GM21723 (cell line): Measurements from ENCODE around the gene BTG2.
"Not testable (repeated sequence)": the region's sequence is repeated elsewhere in the genome, so short reads cannot be mapped to it uniquely, and the experiment has no call there.

Source experiments
- ATAC-seq: cut with Tn5 transposase; IDR thresholded peaks from one replicate; pipeline ENCODE4 v1.9.1; 2021; ENCODE audit warnings: mild to moderate bottlenecking, moderate library complexity; ENCODE audit not compliant: unreplicated experiment

The BTG2 gene, protein sequence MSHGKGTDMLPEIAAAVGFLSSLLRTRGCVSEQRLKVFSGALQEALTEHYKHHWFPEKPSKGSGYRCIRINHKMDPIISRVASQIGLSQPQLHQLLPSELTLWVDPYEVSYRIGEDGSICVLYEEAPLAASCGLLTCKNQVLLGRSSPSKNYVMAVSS

GRCh38 chr1:203304919-203305808 lies at the start of gene BTG2:
Gene BTG2, plus strand, starts transcription at chr1:203305519. Its CDS starts 88 bp downstream, at chr1:203305607.
- peak; percentile 73 for ATAC-seq

- ATAC-seq: not testable (repeated sequence)
These were observed 48.7 kb upstream of the BTG2 start for GRCh38 chr1:203256636-203257035.

DNA sequence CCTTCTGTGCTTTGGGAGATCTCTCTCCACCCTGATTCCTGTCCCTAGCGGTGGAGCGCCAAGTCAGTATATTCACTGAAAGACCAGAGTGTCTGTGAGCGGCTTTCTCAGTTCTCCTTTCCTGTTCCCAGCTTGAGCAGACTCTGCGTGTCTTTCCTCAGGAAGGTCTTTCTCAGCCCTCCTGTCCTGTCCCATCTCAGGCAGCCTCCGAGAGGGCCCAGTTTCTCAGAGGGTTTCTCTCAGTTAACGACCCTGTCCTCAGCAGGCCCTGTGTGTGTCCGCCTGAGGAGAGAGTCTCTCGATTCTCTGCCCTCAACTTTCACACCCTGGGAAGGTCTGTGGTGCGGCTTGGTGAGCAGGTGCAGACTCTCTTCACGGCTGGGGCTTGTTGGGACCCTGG lies 41.8 kb upstream of the BTG2 start:
- no peak for ATAC-seq

DNA sequence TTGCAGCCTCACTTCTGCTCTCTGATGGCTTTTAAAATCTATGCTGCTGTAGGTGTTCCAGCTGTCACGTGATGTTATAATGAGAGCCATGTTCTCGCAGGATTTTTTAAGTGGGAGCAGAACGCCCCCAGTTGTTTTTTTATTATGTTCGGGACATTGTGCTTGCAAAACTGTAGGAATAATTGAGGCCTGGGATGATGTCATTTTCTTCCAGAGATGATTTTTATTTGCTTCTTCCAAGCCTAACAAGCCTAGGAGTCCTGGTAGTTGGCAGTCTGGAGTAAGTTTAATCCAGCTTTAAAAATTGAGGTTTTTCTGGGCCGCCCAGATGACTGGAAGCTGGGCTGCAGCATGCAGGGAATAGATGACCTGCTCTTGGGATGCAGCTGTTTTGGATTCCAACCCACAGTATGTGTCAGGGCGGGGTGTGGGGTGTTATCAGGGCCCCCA lies 41.2 kb upstream of the BTG2 start:
- no peak for ATAC-seq

GRCh38 chr1:203265541-203265940 lies 39.8 kb upstream of the BTG2 start:
- ATAC-seq: no peak

- ATAC-seq: not testable (repeated sequence)
These were observed 39.2 kb upstream of the BTG2 start for GRCh38 chr1:203266140-203266539.

DNA sequence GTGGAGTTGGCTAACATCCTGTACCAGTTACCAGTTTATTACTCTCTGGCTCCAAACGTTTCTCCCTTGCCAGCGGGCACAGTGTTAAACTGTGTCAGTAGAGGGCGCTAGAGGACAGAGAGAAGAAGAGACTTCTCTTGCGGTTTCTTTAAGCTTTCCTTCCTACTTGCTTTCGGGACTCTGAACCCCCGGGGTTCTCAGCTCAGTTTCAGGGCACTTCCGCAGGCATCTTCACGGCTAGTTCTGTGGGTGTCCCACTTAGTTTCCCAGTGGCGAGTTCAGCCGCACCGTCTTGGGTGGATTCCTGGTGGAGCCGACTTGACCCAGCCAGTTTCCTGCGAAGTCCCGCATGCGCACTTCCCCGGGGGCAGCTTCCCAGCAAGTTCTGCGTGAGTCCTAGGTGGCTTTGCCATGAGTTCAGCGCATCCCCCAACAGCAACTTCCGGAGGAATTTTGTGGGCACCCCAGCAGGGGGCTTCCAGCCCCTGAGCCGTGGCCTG lies 37.9 kb upstream of the BTG2 start:
- peak; percentile 60 for ATAC-seq

GRCh38 chr1:203267912-203268311 lies 37.4 kb upstream of the BTG2 start:
- ATAC-seq: no peak

DNA sequence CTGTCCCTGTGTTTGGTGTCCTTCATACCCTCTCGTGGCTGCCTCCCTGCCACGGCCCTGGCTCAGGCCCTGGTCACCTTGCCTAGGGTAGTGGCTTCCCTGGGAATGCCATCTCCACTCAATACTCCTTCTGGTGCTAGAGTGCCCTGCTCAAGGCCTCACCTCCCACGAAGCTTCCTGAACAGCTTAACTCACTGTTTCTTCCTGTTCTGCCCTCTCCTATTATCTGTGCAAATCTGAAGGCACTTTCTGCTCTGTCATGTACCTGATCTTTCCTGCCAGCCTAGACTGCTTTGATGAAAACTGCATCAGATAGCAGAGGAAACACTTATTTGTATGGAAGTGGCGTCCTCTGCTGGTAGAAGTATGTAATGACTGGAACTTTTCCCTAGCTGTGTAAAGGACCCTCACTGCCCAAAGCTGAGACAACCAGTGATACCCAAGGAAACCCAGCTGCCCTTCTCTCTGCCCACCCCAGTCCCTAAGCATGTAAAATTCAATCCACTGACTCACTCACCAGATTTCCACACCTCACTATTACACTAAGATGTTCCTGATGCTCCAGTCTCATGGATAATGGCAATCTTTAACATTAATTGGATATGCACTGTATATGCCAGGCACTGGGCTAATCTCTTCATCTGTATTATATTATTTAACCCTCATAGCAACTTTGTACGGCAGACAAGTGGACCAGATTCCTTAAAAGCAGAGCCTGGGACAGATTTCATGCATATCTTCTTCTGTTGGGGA lies 36.2 kb upstream of the BTG2 start:
- no peak for ATAC-seq

GRCh38 chr1:203269654-203270020 lies 35.7 kb upstream of the BTG2 start:
- ATAC-seq: no peak

DNA sequence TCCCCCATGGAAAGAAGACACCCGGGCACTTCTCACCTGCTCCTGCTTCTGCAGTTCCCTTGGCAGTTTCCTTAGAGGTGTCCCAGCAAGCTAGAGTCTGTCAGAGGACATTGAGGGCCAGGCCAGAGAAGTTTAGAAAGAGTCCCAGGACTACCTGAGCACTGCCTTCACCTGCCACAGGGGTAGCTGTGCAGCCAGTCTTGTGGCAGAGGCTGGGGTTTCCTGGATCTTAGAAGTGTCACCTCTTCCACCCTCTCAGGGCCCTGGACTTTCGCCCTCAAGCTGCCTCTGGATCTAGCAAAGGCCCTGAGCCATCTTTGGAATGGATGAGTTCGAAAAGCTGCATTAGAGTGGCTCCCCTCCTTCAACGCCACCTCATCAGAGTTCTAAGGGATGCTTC lies 34.9 kb upstream of the BTG2 start:
- ATAC-seq: no peak

DNA sequence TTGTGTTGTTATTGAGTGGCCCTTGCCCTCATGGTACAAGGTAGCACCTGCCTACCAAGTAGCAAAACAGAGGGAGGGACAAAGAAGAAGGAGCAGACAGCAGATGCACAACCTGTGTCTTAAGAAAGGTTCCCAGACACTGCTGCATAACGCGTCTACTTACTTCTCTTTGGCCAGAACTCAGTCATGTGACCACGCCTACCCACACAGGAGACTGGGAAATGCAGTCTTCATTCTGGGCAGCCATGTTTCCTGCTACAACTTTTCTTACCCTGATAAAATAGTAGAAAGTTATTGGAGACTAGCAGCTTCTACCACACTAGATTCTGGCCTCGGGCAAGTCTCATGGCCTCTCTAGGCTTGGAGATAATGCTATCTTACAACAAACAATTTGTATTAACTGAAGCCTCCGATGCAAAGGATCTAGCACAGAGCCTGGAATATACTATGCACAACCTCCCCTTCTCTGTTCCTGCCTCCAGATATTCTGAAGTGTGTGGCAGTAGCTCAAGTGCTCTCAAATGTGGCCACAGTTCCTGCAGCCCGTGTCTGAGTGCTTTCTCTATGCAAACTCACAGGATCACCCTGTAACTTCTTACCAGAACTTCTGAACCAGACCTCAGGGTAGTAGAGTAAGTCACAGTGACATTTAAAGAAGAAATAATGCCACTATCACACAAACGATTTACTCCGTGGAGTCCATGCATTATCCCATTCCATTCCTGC lies 34.1 kb upstream of the BTG2 start:
- ATAC-seq: no peak

GRCh38 chr1:203271962-203272632 lies 33.2 kb upstream of the BTG2 start:
- ATAC-seq: no peak

DNA sequence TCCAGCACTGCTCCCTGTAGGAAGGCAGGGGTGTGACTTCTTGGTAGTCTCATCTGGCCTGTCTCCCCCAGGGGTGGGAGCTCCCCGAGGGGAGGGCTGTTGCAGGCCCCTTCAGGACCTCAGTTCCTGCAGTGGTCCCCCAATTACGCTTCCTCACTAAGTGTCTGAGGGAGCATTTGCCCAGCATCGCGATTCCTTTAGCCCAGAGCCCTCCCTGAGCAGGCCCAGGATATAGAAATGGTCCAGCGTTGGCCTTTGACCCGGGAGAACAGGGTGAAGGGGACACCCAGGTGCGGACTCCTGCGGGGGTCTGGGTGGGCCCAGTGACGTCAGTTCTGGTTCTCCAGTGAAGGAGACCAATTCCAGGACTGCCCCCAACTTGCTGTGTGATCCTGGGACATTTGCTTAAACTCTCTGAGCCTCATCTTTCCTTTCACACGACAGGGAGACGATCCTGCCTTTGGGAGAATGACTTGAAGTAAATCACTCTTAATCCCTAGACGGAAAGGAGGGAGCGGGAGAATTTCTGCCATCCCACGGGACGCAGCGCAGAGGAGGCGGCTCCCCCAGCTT lies 32.6 kb upstream of the BTG2 start:
- no peak for ATAC-seq

- peak; percentile 65 for ATAC-seq
These were observed 32.0 kb upstream of the BTG2 start for GRCh38 chr1:203273206-203273868.

GRCh38 chr1:203273869-203274602 lies 31.3 kb upstream of the BTG2 start:
- ATAC-seq: no peak

- no peak for ATAC-seq
These were observed 30.5 kb upstream of the BTG2 start for GRCh38 chr1:203274603-203275381.
